GM12878 (cell line): ENCODE measurements around the gene HEYL. TPM values are rescaled to one million over a fixed set of nuclear protein-coding genes. Genes with fewer than 3 reads are reported as not detected.

ENCODE experiments used
- ATAC-seq: fragments of 200-7000 bp; cut with Tn5 transposase; 3 replicates; pipeline ENCODE4 v1.9.1; 2020; ENCODE audit warnings: mild to moderate bottlenecking, moderate library complexity
- BruUV-seq: library from RNA; stranded (reverse); fragments of 400-500 nt; replicated peaks from 2 replicates; lab custom pipeline; 2021; lab: Mats Ljungman, UMichigan
- CTCF ChIA-PET: fragments of 300-600 bp; sonication (Branson Sonifier 250); formaldehyde crosslinking; extraction: SDS; loops from one replicate; lab custom pipeline; 2021; ENCODE audit warnings: inconsistent platforms; lab: Yijun Ruan, JAX
- POLR2A ChIA-PET: fragments of 350-600 bp; formaldehyde crosslinking; extraction: SDS; loops from one replicate; lab custom pipeline; 2021; ENCODE audit warnings: inconsistent platforms; lab: Charles Lee
- RAD21 ChIA-PET: fragments of 300-600 bp; sonication (Branson Sonifier 250); formaldehyde crosslinking; loops from one replicate; lab custom pipeline; 2023; ENCODE audit warnings: antibody characterized with exemption; ENCODE audit not compliant: unreplicated experiment; lab: Charles Lee
- SMC1A ChIA-PET: fragments of 300-600 bp; sonication (Branson Sonifier 250); formaldehyde crosslinking; loops from one replicate; lab custom pipeline; 2023; ENCODE audit not compliant: unreplicated experiment, uncharacterized antibody; lab: Charles Lee
- DNase-seq: peaks from one replicate; pipeline ENCODE4 v3.0.0-alpha.2; 2011; ENCODE audit warnings: low read depth, low spot score
- FAIRE-seq: peaks from 3 replicates; lab custom pipeline; 2011; peaks lifted over from hg19 to GRCh38; lab: Jason Lieb, UNC
- H2AFZ ChIP-seq: 2 replicates; pipeline ENCODE4 v1.6.0; 2011; ENCODE audit warnings: low read depth, low read length, control low read depth; ENCODE audit not compliant: control insufficient read depth
- H3K27ac ChIP-seq: 2 replicates; pipeline ENCODE4 v1.5.1; 2011; ENCODE audit warnings: control low read depth; ENCODE audit not compliant: control insufficient read depth, insufficient read depth
- H3K27me3 ChIP-seq, 2 experiments: replicated peaks in 1 of 2; 2 replicates each; pipeline versions ENCODE4 v1.6.0 to v1.6.1; 2011; ENCODE audit warnings: low read length in 1 of 2; ENCODE audit not compliant: control insufficient read depth in 2 of 2, insufficient read depth in 2 of 2
- H3K36me3 ChIP-seq, 2 experiments: 2 replicates each; pipeline ENCODE4 v1.5.1; 2011; ENCODE audit warnings: low read length in 1 of 2; ENCODE audit not compliant: control insufficient read depth in 2 of 2, insufficient read depth in 2 of 2
- H3K4me1 ChIP-seq: 2 replicates; pipeline ENCODE4 v1.6.1; 2011; ENCODE audit warnings: mild to moderate bottlenecking, low read length, moderate library complexity, mixed read lengths; ENCODE audit not compliant: control insufficient read depth, insufficient read depth
- H3K4me2 ChIP-seq: 2 replicates; pipeline ENCODE4 v1.6.0; 2011; ENCODE audit warnings: control low read depth; ENCODE audit not compliant: control insufficient read depth, insufficient read depth
- H3K4me3 ChIP-seq: fragments of 200-600 bp; sonication (generic); 2 replicates; pipeline ENCODE4 v1.5.1; 2016
- H3K79me2 ChIP-seq: 2 replicates; pipeline ENCODE4 v1.6.0; 2011; ENCODE audit warnings: low read length; ENCODE audit not compliant: control insufficient read depth, insufficient read depth
- H3K9ac ChIP-seq: 2 replicates; pipeline ENCODE4 v1.8.0; 2011; ENCODE audit warnings: low read length, control low read depth, mixed read lengths; ENCODE audit not compliant: control insufficient read depth, insufficient read depth
- H3K9me3 ChIP-seq: replicated peaks from 3 replicates; pipeline ENCODE4 v1.5.1; 2011; ENCODE audit warnings: mild to moderate bottlenecking, low read length; ENCODE audit not compliant: control insufficient read depth, insufficient read depth
- H4K20me1 ChIP-seq: 2 replicates; pipeline ENCODE4 v1.6.0; 2011; ENCODE audit not compliant: control insufficient read depth, insufficient read depth
- BCL11A ChIP-seq: IDR thresholded peaks from 2 replicates; pipeline ENCODE4 v1.6.1; 2011; ENCODE audit warnings: low read depth, low read length
- CBFB ChIP-seq: IDR thresholded peaks from 2 replicates; pipeline ENCODE4 v1.6.1; 2016; ENCODE audit warnings: antibody characterized with exemption, low read depth
- CBX3 ChIP-seq: fragments of 200-600 bp; sonication (generic); IDR thresholded peaks from 2 replicates; pipeline ENCODE4 v1.6.1; 2016; ENCODE audit warnings: low read depth, borderline replicate concordance
- CHD1 ChIP-seq: IDR thresholded peaks from 2 replicates; pipeline ENCODE4 v1.6.1; 2012; ENCODE audit warnings: low read depth, low read length, improper control_type of control experiment
- HCFC1 ChIP-seq: fragments of 150-350 bp; IDR thresholded peaks from 2 replicates; pipeline ENCODE4 v1.6.1; 2014; ENCODE audit warnings: low read length
- PBX3 ChIP-seq: IDR thresholded peaks from 2 replicates; pipeline ENCODE4 v1.6.1; 2011; ENCODE audit warnings: mild to moderate bottlenecking, low read depth, low read length, moderate library complexity; ENCODE audit not compliant: insufficient replicate concordance
- RELA ChIP-seq: fragments of 450-650 bp; IDR thresholded peaks from 2 replicates; pipeline ENCODE4 v1.8.0; 2014; ENCODE audit warnings: borderline replicate concordance; ENCODE audit not compliant: partially characterized antibody
- WRNIP1 ChIP-seq: IDR thresholded peaks from 2 replicates; pipeline ENCODE4 v1.6.1; 2011; ENCODE audit warnings: low read depth, low read length, improper control_type of control experiment, borderline replicate concordance
- ZNF207 ChIP-seq: fragments of 450-650 bp; IDR thresholded peaks from 2 replicates; pipeline ENCODE4 v1.6.1; 2014; ENCODE audit warnings: antibody characterized with exemption, mild to moderate bottlenecking, borderline replicate concordance
- ZNF24 ChIP-seq: fragments of 450-650 bp; IDR thresholded peaks from 2 replicates; pipeline ENCODE4 v1.6.1; 2017; ENCODE audit warnings: antibody characterized with exemption, mild to moderate bottlenecking
- WGBS: methylation state at CpG from one replicate; pipeline ENCODE4 v1.1.6; 2016; ENCODE audit warnings: low lambda C conversion rate; ENCODE audit not compliant: insufficient replicate concordance, insufficient coverage; ENCODE audit errors: missing lambda C conversion rate; 5-methylcytosine and 5-hydroxymethylcytosine counted together
- in situ Hi-C: fragments of 300-500 bp; cut with MboI; formaldehyde crosslinking; loops from 9 replicates; pipeline ENCODE4 v1.14.3; 2018; ENCODE audit warnings: mixed read lengths
- intact Hi-C: fragments of 100-400 bp; cut with micrococcal nuclease; formaldehyde crosslinking; loops from one replicate; pipeline ENCODE4 v1.14.2; 2022; ENCODE audit not compliant: unreplicated experiment
- polyA plus RNA-seq, 11 experiments: library from polyadenylated mRNA; depleted of rRNA in 4 of 11; unstranded in 6 of 11; stranded (reverse) in 5 of 11; fragments of >200 nt; fragmentation: Nextera tagmentation in 4 of 11; fragmentation: Illumina TruSeq in 1 of 11; extraction: Ambion mirVana in 4 of 11; extraction: Trizol in 1 of 11; gene quantifications; 1 replicate in 1 of 11; 2 replicates in 10 of 11; pipeline versions ENCODE4 v1.2.1 to v1.2.3, GENCODE V29; 2011 to 2016; ENCODE audit warnings: inconsistent platforms in 2 of 11, missing spikeins in 2 of 11, low read depth in 1 of 11
- total RNA-seq, 4 experiments: library from RNA; depleted of rRNA in 3 of 4; stranded (reverse); fragments of >200 nt in 3 of 4; fragmentation: Illumina TruSeq in 1 of 4; extraction: Trizol in 1 of 4; gene quantifications; 2 replicates each; pipeline versions ENCODE4 v1.2.1 to v1.2.3, GENCODE V29; 2013 to 2021
- TF ChIP-seq, protein P1 (sequence below): fragments of 450-650 bp; IDR thresholded peaks from 2 replicates; pipeline ENCODE4 v1.6.1; 2016; ENCODE audit warnings: mild to moderate bottlenecking, moderate library complexity, borderline replicate concordance
- TF ChIP-seq, protein P2 (sequence below): IDR thresholded peaks from 2 replicates; pipeline ENCODE4 v1.6.1; 2011; ENCODE audit warnings: borderline replicate concordance, low read depth, mild to moderate bottlenecking, moderate library complexity, low read length; ENCODE audit not compliant: insufficient read depth, poor library complexity, severe bottlenecking

Gene HEYL
- total and polyA plus RNA-seq, 10 of the 15 experiments (the other 5 are each of a cell fraction or from before 2014, with no cell fraction given): under 0.01 to 0.04 TPM; not detected in 8

GRCh38 chr1:39673215-39673614, 33.8 kb upstream of the HEYL start:
- RAD21 ChIA-PET: interaction anchor here (1.2 to 3.0 kb wide), 3 partner anchors 15 to 67 kb away, joined by 3 to 10 read pairs (median 4); no protein-coding TSS in a partner anchor
- no peaks in the 10 kb centered on the region for H4K20me1 ChIP-seq
- in situ Hi-C loops: no loop called here
- SMC1A ChIA-PET: interaction anchor here (0.8 to 1.8 kb wide), 6 partner anchors 15 to 412 kb away, joined by 3 to 5 read pairs (median 4); no protein-coding TSS in a partner anchor
- DNase-seq: no peak
- 65% methylated on average over 3 of the region's 3 CpGs for WGBS
- no peaks in the 10 kb centered on the region; the same call in 2 of the 3 replicates for H3K9me3 ChIP-seq
- no peak overlapping the region for H3K27ac ChIP-seq
- no peak for ATAC-seq
- H3K4me1 ChIP-seq: peaks cover 10% of the 10 kb centered on the region
- CTCF ChIA-PET: interaction anchor here (1.1 to 14.2 kb wide), 19 partner anchors 7 to 246 kb away, joined by 3 to 244 read pairs (median 8); partner anchors contain the start of gene MYCL
- no peak overlapping the region for H3K9ac ChIP-seq
- POLR2A ChIA-PET: no interaction called here
- H3K4me2 ChIP-seq: no peak overlapping the region
- no peaks in the 10 kb centered on the region for H3K79me2 ChIP-seq
- no TSS peak for BruUV-seq
- intact Hi-C loops: loop anchor here (2.0 kb wide), 1 partner anchor 48 kb away; no protein-coding TSS in a partner anchor
- no peak overlapping the region for H2AFZ ChIP-seq
- no peak for FAIRE-seq
- TF ChIP-seq PBX3: no peak
- TF ChIP-seq BCL11A: no peak
- TF ChIP-seq CHD1: no peak
- TF ChIP-seq RELA: no peak
- TF ChIP-seq ZNF24: no peak
- TF ChIP-seq ZNF207: no peak
- TF ChIP-seq, protein P1, sequence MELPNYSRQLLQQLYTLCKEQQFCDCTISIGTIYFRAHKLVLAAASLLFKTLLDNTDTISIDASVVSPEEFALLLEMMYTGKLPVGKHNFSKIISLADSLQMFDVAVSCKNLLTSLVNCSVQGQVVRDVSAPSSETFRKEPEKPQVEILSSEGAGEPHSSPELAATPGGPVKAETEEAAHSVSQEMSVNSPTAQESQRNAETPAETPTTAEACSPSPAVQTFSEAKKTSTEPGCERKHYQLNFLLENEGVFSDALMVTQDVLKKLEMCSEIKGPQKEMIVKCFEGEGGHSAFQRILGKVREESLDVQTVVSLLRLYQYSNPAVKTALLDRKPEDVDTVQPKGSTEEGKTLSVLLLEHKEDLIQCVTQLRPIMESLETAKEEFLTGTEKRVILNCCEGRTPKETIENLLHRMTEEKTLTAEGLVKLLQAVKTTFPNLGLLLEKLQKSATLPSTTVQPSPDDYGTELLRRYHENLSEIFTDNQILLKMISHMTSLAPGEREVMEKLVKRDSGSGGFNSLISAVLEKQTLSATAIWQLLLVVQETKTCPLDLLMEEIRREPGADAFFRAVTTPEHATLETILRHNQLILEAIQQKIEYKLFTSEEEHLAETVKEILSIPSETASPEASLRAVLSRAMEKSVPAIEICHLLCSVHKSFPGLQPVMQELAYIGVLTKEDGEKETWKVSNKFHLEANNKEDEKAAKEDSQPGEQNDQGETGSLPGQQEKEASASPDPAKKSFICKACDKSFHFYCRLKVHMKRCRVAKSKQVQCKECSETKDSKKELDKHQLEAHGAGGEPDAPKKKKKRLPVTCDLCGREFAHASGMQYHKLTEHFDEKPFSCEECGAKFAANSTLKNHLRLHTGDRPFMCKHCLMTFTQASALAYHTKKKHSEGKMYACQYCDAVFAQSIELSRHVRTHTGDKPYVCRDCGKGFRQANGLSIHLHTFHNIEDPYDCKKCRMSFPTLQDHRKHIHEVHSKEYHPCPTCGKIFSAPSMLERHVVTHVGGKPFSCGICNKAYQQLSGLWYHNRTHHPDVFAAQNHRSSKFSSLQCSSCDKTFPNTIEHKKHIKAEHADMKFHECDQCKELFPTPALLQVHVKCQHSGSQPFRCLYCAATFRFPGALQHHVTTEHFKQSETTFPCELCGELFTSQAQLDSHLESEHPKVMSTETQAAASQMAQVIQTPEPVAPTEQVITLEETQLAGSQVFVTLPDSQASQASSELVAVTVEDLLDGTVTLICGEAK: no peak
- TF ChIP-seq CBX3: no peak
- no peak for TF ChIP-seq CBFB
- no peak for TF ChIP-seq HCFC1
- TF ChIP-seq WRNIP1: no peak
- TF ChIP-seq, protein P2, sequence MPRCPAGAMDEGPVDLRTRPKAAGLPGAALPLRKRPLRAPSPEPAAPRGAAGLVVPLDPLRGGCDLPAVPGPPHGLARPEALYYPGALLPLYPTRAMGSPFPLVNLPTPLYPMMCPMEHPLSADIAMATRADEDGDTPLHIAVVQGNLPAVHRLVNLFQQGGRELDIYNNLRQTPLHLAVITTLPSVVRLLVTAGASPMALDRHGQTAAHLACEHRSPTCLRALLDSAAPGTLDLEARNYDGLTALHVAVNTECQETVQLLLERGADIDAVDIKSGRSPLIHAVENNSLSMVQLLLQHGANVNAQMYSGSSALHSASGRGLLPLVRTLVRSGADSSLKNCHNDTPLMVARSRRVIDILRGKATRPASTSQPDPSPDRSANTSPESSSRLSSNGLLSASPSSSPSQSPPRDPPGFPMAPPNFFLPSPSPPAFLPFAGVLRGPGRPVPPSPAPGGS: no peak
- TF ChIP-seq, all 136 proteins: peak for 0
- Histone ChIP-seq H3K36me3 (no peaks in the 10 kb centered on the region), H3K27me3 (peaks cover 0 to 5% of the 10 kb centered on the region in 2 experiments; a peak in 2 of 4 replicates), H3K4me3 (no peak overlapping the region)
